ENCODE results near the gene BASP1.

BASP1 gene

DNA sequence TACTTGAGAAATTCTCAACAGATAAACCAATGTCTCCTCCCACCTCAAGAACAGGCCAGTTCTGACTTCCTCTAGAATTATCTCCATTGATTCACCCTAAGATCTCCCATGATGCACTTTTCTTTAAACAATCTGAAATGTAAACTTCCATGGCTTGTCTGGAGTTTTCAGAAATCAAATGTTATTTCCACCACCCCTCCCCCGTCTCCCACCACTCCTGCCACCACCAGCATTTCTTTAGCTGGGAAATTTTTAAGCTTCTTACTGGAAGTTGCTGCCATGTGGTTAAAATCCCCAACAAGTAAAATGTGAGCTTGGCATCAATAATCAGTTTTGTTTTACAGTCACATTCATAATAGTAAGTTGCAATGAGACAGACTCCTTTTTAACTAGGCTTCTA is 32.8 kb upstream of the BASP1 start:
- H3K4me3 ChIP-seq (ENCODE audit: low read depth, low read length), result no peak overlapping the region
- no peak for DNase-seq (ENCODE audit: low read depth)
- TF ChIP-seq, protein P1, sequence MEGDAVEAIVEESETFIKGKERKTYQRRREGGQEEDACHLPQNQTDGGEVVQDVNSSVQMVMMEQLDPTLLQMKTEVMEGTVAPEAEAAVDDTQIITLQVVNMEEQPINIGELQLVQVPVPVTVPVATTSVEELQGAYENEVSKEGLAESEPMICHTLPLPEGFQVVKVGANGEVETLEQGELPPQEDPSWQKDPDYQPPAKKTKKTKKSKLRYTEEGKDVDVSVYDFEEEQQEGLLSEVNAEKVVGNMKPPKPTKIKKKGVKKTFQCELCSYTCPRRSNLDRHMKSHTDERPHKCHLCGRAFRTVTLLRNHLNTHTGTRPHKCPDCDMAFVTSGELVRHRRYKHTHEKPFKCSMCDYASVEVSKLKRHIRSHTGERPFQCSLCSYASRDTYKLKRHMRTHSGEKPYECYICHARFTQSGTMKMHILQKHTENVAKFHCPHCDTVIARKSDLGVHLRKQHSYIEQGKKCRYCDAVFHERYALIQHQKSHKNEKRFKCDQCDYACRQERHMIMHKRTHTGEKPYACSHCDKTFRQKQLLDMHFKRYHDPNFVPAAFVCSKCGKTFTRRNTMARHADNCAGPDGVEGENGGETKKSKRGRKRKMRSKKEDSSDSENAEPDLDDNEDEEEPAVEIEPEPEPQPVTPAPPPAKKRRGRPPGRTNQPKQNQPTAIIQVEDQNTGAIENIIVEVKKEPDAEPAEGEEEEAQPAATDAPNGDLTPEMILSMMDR (IDR thresholded peaks at IDR 0.05; ENCODE audit: low read depth, low read length), result no peak
- TF ChIP-seq POLR2A (IDR thresholded peaks at IDR 0.05; ENCODE audit: extremely low read depth, insufficient read length) (no peak), MYC (IDR thresholded peaks at IDR 0.05; ENCODE audit: low read depth, low read length) (no peak)
- TF ChIP-seq, protein P2, sequence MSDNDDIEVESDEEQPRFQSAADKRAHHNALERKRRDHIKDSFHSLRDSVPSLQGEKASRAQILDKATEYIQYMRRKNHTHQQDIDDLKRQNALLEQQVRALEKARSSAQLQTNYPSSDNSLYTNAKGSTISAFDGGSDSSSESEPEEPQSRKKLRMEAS (IDR thresholded peaks at IDR 0.05; ENCODE audit: low read depth, low read length), result no peak

GRCh38 chr5:17185349-17185748 is 32.1 kb upstream of the BASP1 start:
- no peak for DNase-seq (ENCODE audit: low read depth)
- H3K4me3 ChIP-seq (ENCODE audit: low read depth, low read length), result no peak overlapping the region
- TF ChIP-seq MYC (IDR thresholded peaks at IDR 0.05; ENCODE audit: low read depth, low read length), result no peak
- TF ChIP-seq, protein P1 (IDR thresholded peaks at IDR 0.05; ENCODE audit: low read depth, low read length), result no peak
- TF ChIP-seq, protein P2 (IDR thresholded peaks at IDR 0.05; ENCODE audit: low read depth, low read length), result no peak
- no peak for TF ChIP-seq POLR2A (IDR thresholded peaks at IDR 0.05; ENCODE audit: extremely low read depth, insufficient read length)

DNA sequence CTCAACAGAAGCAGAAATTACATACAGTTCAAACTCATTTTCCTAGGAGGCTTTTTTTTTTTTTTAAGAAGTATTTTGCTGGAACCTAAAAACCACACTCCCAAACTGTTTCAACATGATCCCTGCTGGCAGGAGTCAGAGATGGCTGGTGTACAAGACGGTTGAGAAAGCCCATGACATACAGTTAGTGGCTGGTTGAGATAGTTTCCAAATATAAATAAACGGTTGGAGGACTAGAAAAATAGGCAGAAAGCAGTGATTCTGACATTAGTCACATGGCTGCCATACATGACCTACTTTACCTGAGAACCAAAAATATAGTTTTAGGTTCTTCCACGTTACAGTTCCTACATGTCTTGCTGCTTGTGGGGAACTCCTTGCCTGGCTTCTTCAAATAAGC is 31.7 kb upstream of the BASP1 start:
- no peak overlapping the region for H3K4me3 ChIP-seq (ENCODE audit: low read depth, low read length)
- peak; percentile 21 for DNase-seq (ENCODE audit: low read depth)
- no peak for TF ChIP-seq MYC (IDR thresholded peaks at IDR 0.05; ENCODE audit: low read depth, low read length)

- no peak for DNase-seq (ENCODE audit: low read depth)
- TF ChIP-seq MYC (IDR thresholded peaks at IDR 0.05; ENCODE audit: low read depth, low read length) (no peak), POLR2A (IDR thresholded peaks at IDR 0.05; ENCODE audit: extremely low read depth, insufficient read length) (no peak)
- TF ChIP-seq, protein P1 (IDR thresholded peaks at IDR 0.05; ENCODE audit: low read depth, low read length), result no peak
- TF ChIP-seq, protein P2 (IDR thresholded peaks at IDR 0.05; ENCODE audit: low read depth, low read length), result no peak
- H3K4me3 ChIP-seq (ENCODE audit: low read depth, low read length), result no peak overlapping the region
Observed at GRCh38 chr5:17186256-17186655, 31.2 kb upstream of the BASP1 start.

DNA sequence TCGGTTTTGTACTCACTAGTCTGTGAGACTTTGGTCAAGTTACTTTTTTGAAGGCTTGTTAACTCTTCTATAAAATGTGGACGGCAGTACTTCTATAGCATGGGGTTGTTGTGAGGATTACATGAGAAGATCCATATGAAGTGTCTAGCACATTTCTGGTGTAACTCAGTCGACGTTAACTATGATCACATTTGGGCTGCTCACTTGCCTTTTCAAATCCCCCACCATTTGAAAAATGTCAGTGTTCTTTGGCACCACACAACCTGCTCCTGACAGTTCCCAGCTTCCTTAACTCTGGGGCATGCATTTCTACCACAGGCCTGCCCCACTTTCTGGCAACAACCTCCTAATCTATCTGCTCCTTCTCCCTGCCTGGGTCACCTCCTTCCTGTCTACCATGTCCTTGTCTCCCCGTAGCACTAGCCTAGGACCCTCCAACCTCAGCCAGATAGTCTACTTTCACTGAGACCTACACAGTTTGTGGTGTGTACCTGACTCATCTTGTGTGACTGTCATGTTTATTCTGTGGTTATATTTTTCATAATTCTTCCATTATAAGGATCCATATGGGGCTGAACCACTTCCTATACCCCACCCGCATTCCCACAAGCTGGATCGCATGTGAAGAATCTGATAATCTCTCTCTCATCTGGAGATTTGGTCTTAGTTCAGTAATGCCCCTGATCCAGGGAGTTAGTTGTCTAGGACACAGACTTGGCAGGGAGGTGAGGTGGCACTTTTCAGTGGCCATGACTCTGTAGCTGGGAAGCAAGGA is 30.2 kb upstream of the BASP1 start:
- TF ChIP-seq, protein P1 (IDR thresholded peaks at IDR 0.05; ENCODE audit: low read depth, low read length), result no peak
- no peak for TF ChIP-seq POLR2A (IDR thresholded peaks at IDR 0.05; ENCODE audit: extremely low read depth, insufficient read length)
- TF ChIP-seq MYC (IDR thresholded peaks at IDR 0.05; ENCODE audit: low read depth, low read length), result no peak
- DNase-seq (ENCODE audit: low read depth), result no peak
- H3K4me3 ChIP-seq (ENCODE audit: low read depth, low read length), result no peak overlapping the region

- no peak overlapping the region for H3K4me3 ChIP-seq (ENCODE audit: low read depth, low read length)
- TF ChIP-seq, protein P2 (IDR thresholded peaks at IDR 0.05; ENCODE audit: low read depth, low read length), result no peak
- TF ChIP-seq, protein P1 (IDR thresholded peaks at IDR 0.05; ENCODE audit: low read depth, low read length), result no peak
- no peak for DNase-seq (ENCODE audit: low read depth)
Observed at GRCh38 chr5:17187786-17188170, 29.7 kb upstream of the BASP1 start.
